Activated T-cell treated with anti-CD3 and anti-CD28 coated beads, Interleukin-2, amount 50 U/mL, for 1 hour (primary cell): ENCODE results near the gene NOL4.
"Not testable (repeated sequence)": the region's sequence is repeated elsewhere in the genome, so short reads cannot be mapped to it uniquely, and the experiment has no call there.

Experiments
- DNase-seq: peaks from one replicate; pipeline ENCODE4 v3.0.0-alpha.2; 2020

NOL4 gene

GRCh38 chr18:34224423-34225217 lies at the start of gene NOL4:
TSS of gene NOL4 (minus strand) at chr18:34224913. CDS start at chr18:34223253, 1,660 bp downstream.
- DNase-seq = no peak

- not testable (repeated sequence) for DNase-seq
These were observed 41.3 kb upstream of the NOL4 start for GRCh38 chr18:34266029-34266428.

GRCh38 chr18:34261865-34262780 lies 37.4 kb upstream of the NOL4 start:
- DNase-seq = no peak

GRCh38 chr18:34258176-34258575 lies 33.5 kb upstream of the NOL4 start:
- no peak for DNase-seq

- no peak for DNase-seq
These were observed 27.2 kb upstream of the NOL4 start for GRCh38 chr18:34251919-34252318.

GRCh38 chr18:34248727-34249126 lies 24.0 kb upstream of the NOL4 start:
- no peak for DNase-seq

- DNase-seq = no peak
These were observed 18.0 kb upstream of the NOL4 start for GRCh38 chr18:34242739-34243138.

GRCh38 chr18:34233781-34234388 lies 9.2 kb upstream of the NOL4 start:
- DNase-seq = not testable (repeated sequence)

- no peak for DNase-seq
These were observed 473 bp upstream of the NOL4 start for GRCh38 chr18:34225218-34225553.

GRCh38 chr18:34223893-34224422 lies 755 bp downstream of the NOL4 start:
- DNase-seq = no peak

- no peak for DNase-seq
These were observed 1.4 kb downstream of the NOL4 start for GRCh38 chr18:34223164-34223892.

- DNase-seq = no peak
These were observed 2.2 kb downstream of the NOL4 start for GRCh38 chr18:34222307-34223163.

GRCh38 chr18:34221971-34222306 lies 2.8 kb downstream of the NOL4 start:
- no peak for DNase-seq

- DNase-seq = no peak
These were observed 4.5 kb downstream of the NOL4 start for GRCh38 chr18:34220081-34220815.

GRCh38 chr18:34219651-34220050 lies 5.1 kb downstream of the NOL4 start:
- no peak for DNase-seq

- no peak for DNase-seq
These were observed 12.2 kb downstream of the NOL4 start for GRCh38 chr18:34212511-34212910.

GRCh38 chr18:34207344-34207851 lies 17.3 kb downstream of the NOL4 start:
- no peak for DNase-seq

GRCh38 chr18:34203866-34204265 lies 20.8 kb downstream of the NOL4 start:
- DNase-seq = no peak

- no peak for DNase-seq
These were observed 28.5 kb downstream of the NOL4 start for GRCh38 chr18:34196256-34196655.

- no peak for DNase-seq
These were observed 30.5 kb downstream of the NOL4 start for GRCh38 chr18:34194239-34194638.
